ENCODE data around the gene RPH3AL. TPM values are rescaled to one million over a fixed set of nuclear protein-coding genes. Genes with fewer than 3 reads are reported as not detected.
A peak's percentile ranks its signal among the peaks of the same experiment; 100 is the strongest.

RPH3AL gene
- total and polyA plus RNA-seq, 2 of the 8 experiments (the other 6 are each of a cell fraction or from before 2014, with no cell fraction given) = 5.6 to 5.8 TPM

DNA sequence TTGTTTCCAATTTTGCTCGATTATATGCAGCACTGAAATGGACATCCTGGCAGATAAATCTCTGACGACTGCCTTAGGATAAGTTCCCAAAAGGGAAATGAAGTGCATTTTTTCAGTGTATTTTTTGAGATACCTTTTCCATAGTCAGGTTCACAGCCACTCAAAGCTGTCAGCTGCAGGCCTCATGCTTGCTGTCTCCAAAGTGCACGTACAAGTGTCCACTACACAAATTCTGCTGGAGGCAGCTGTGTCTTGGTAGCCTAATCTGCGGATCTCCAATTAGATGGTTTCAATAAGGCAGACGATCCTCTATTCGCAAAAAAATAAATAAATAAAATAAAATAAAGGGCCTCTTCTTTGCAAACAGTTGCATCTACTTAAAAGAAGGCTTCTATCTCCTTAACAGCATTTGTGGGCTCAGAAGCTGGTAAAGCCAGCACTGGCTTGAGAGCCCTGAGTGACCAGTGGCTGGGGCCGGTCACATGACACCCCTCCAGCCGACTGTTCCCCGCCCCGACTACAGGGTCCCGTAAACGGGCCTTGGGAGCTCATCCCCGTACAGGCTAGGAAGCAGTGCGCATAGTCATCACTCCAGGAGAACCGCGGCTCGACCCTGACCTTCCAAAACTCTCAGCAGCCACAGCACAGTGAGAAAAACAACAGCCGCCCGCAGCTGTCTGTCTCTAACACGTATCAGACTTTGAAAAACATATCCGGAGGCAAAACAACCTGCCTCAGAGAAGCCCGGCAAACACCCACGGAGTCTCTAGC, 18.8 kb downstream of the RPH3AL start:
- H4K20me1 ChIP-seq (replicated peaks in 1 of 2; ENCODE audit: control insufficient read depth in 1 of 2, insufficient read depth in 2 of 2, low read length in 2 of 2) = no peaks in the 10 kb centered on the region
- H3K36me3 ChIP-seq (ENCODE audit: control insufficient read depth in 2 of 4, insufficient read depth in 4 of 4, low read length in 3 of 4) = no peaks in the 10 kb centered on the region
- H3K79me2 ChIP-seq (ENCODE audit: control insufficient read depth in 1 of 2, insufficient read depth in 2 of 2, low read length in 2 of 2) = no peaks in the 10 kb centered on the region
- no peak overlapping the region for H3K56ac ChIP-seq (replicated peaks; ENCODE audit: insufficient read length, low read depth, low read length)
- FAIRE-seq (peak; percentile 13), DNase-seq (ENCODE audit: low read depth in 1 of 2, low spot score in 2 of 2) (peak in 1 of 2 experiments; percentile 69)
- ChIA-PET POLR2A (ENCODE audit: partially characterized antibody) (interaction anchor here (0.7 to 0.9 kb wide), 3 partner anchors 17 to 98 kb away, joined by 3 to 5 read pairs (median 4); no protein-coding TSS in a partner anchor), CTCF (ENCODE audit: partially characterized antibody) (interaction anchor here (0.5 to 2.1 kb wide), 6 partner anchors 23 to 188 kb away, joined by 3 to 5 read pairs (median 3); no protein-coding TSS in a partner anchor)
- no peak overlapping the region for H3K9ac ChIP-seq (replicated peaks in 1 of 4; ENCODE audit: extremely low read depth in 1 of 4, low read depth in 3 of 4, low read length in 3 of 4)
- no peak overlapping the region for H3K23ac ChIP-seq (ENCODE audit: insufficient read length)
- no peak overlapping the region for H4K91ac ChIP-seq (replicated peaks; ENCODE audit: insufficient read length, low read length)
- peaks cover 6 to 28% (median 20%) of the 10 kb centered on the region in 4 experiments for H3K4me1 ChIP-seq (replicated peaks in 1 of 4; ENCODE audit: control insufficient read depth in 3 of 4, insufficient read depth in 4 of 4, low read length in 3 of 4)
- H2BK12ac ChIP-seq (ENCODE audit: low read depth, low read length) = no peak overlapping the region
- no peaks in the 10 kb centered on the region; the same call in 1 of the 2 replicates for H3K23me2 ChIP-seq (ENCODE audit: low read depth, low read length)
- no peak overlapping the region for H2AK5ac ChIP-seq (ENCODE audit: low read depth, low read length)
- no peak overlapping the region for H2BK5ac ChIP-seq (ENCODE audit: low read depth, low read length)
- TF ChIP-seq RFX5 (IDR thresholded peaks at IDR 0.05; ENCODE audit: borderline replicate concordance, low read depth, low read length) (no peak), SIX5 (IDR thresholded peaks at IDR 0.05; ENCODE audit: low read depth, low read length) (no peak)
- TF ChIP-seq, protein P1, sequence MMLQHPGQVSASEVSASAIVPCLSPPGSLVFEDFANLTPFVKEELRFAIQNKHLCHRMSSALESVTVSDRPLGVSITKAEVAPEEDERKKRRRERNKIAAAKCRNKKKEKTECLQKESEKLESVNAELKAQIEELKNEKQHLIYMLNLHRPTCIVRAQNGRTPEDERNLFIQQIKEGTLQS (IDR thresholded peaks at IDR 0.05; ENCODE audit: insufficient read depth, low read depth, low read length) = 0 out of 2 replicates have a peak, but pooled peaks have one; percentile 22
- TF ChIP-seq, protein P2, sequence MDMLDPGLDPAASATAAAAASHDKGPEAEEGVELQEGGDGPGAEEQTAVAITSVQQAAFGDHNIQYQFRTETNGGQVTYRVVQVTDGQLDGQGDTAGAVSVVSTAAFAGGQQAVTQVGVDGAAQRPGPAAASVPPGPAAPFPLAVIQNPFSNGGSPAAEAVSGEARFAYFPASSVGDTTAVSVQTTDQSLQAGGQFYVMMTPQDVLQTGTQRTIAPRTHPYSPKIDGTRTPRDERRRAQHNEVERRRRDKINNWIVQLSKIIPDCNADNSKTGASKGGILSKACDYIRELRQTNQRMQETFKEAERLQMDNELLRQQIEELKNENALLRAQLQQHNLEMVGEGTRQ (IDR thresholded peaks at IDR 0.05; ENCODE audit: low read length) = peak; percentile 70
- WGBS, 2 experiments (ENCODE audit: extremely low coverage in 1 of 2, insufficient coverage in 1 of 2, insufficient read length in 1 of 2, insufficient replicate concordance in 2 of 2, low coverage in 1 of 2, low lambda C conversion rate in 2 of 2, missing lambda C conversion rate in 1 of 2) = 63% methylated on average over 22 of the region's 23 CpGs; no CpG with 5 or more reads in 1 of the 2 experiments
- 0 out of 7 replicates have a peak, but pooled peaks cover 0 to 3% (median 0%) of the 10 kb centered on the region in 4 experiments for H3K27me3 ChIP-seq (replicated peaks in 1 of 4; ENCODE audit: control insufficient read depth in 3 of 4, extremely low read depth in 1 of 4, insufficient read depth in 3 of 4, low read length in 3 of 4)
- H3K4me2 ChIP-seq (ENCODE audit: insufficient read depth in 1 of 2, low read depth in 2 of 2, low read length in 2 of 2) = no peak overlapping the region
- H3K4me3 ChIP-seq (ENCODE audit: extremely low read depth in 1 of 4, insufficient read depth in 2 of 4, low read depth in 3 of 4, low read length in 4 of 4) = no peak overlapping the region
- H2BK15ac ChIP-seq (ENCODE audit: low read length) = no peak overlapping the region
- no peak overlapping the region; the same call in 1 of the 2 replicates for H3K18ac ChIP-seq (ENCODE audit: extremely low read depth, low read length)
- H3K9me3 ChIP-seq (ENCODE audit: insufficient read depth in 2 of 2, low read depth in 1 of 2, low read length in 1 of 2) = no peaks in the 10 kb centered on the region
- H3K14ac ChIP-seq (ENCODE audit: insufficient read length) = no peak overlapping the region
- H2BK120ac ChIP-seq (replicated peaks; ENCODE audit: low read depth, low read length) = no peak overlapping the region
- no peak overlapping the region; the same call in 1 of the 2 replicates for H4K8ac ChIP-seq (ENCODE audit: extremely low read depth, insufficient read depth, low read length)
- H3K79me1 ChIP-seq (ENCODE audit: low read depth, low read length) = no peaks in the 10 kb centered on the region
- no peak overlapping the region for H3K4ac ChIP-seq (replicated peaks; ENCODE audit: insufficient read length, low read depth, low read length)
- H3K27ac ChIP-seq (ENCODE audit: low read depth, low read length) = no peak overlapping the region; the same call in 1 of the 2 replicates
- H4K5ac ChIP-seq (ENCODE audit: insufficient read length, low read depth, low read length) = no peak overlapping the region
- 0 out of 2 replicates have a peak overlapping the region, but pooled peaks have one; percentile 90 for H2BK20ac ChIP-seq (ENCODE audit: low read length)
- peak overlapping the region; percentile 27; the same call in 1 of the 2 replicates for H2AFZ ChIP-seq (ENCODE audit: low read length)

Measured in H1 (cell line).